Measurements from ENCODE around the gene RABEPK.
"Not testable (repeated sequence)": the region's sequence is repeated elsewhere in the genome, so short reads cannot be mapped to it uniquely, and the experiment has no call there.

Gene RABEPK

GRCh38 chr9:125254231-125254630 is 53.9 kb downstream of the RABEPK start:
- DNase-seq = no peak

GRCh38 chr9:125255781-125256391 is 55.5 kb downstream of the RABEPK start:
- DNase-seq = peak in 3 of 4 experiments; percentile 33 to 46 (median 36)

- DNase-seq = no peak
Measured at GRCh38 chr9:125258160-125258785, 57.9 kb downstream of the RABEPK start.

GRCh38 chr9:125258832-125259534 is 58.6 kb downstream of the RABEPK start:
- peak; percentile 73 to 91 (median 87) for DNase-seq

- DNase-seq = peak in 3 of 4 experiments; percentile 13 to 30 (median 15)
Measured at GRCh38 chr9:125260561-125260960, 60.2 kb downstream of the RABEPK start.

GRCh38 chr9:125261501-125262293 is 61.4 kb downstream of the RABEPK start, which contains the start of gene GAPVD1:
Gene GAPVD1 (plus strand): TSS chr9:125261826. CDS start chr9:125298922, 37,096 bp downstream.
- DNase-seq = peak; percentile 98 to 99 (median 98)

GRCh38 chr9:125262294-125262991 is 62.1 kb downstream of the RABEPK start:
- DNase-seq = peak in 1 of 4 experiments; percentile 14

- not testable (repeated sequence) for DNase-seq
Measured at GRCh38 chr9:125264068-125264467, 63.7 kb downstream of the RABEPK start.

- DNase-seq = no peak
Measured at GRCh38 chr9:125268394-125269013, 68.2 kb downstream of the RABEPK start.

GRCh38 chr9:125269014-125269397 is 68.7 kb downstream of the RABEPK start:
- DNase-seq = no peak

GRCh38 chr9:125271081-125271480 is 70.7 kb downstream of the RABEPK start:
- DNase-seq = no peak

- peak; percentile 45 to 71 (median 64) for DNase-seq
Measured at GRCh38 chr9:125272697-125273096, 72.4 kb downstream of the RABEPK start.

- no peak for DNase-seq
Measured at GRCh38 chr9:125276771-125277170, 76.4 kb downstream of the RABEPK start.

GRCh38 chr9:125277411-125277810 is 77.1 kb downstream of the RABEPK start:
- DNase-seq = no peak

GRCh38 chr9:125280945-125281344 is 80.6 kb downstream of the RABEPK start:
- no peak for DNase-seq

Data from suppressor macrophage (primary cell).